HEK293 (cell line): ENCODE data around the gene WBP2NL.

ENCODE experiments used
- BCL11A ChIP-seq: fragments of 450-650 bp; formaldehyde crosslinking; IDR thresholded peaks from 2 replicates; pipeline ENCODE4 v1.5.1; 2016; ENCODE audit warnings: low read depth, missing biosample characterization, missing genetic modification characterization
- GLI4 ChIP-seq: fragments of 450-650 bp; formaldehyde crosslinking; IDR thresholded peaks from 2 replicates; pipeline ENCODE4 v1.5.1; 2016; ENCODE audit warnings: missing biosample characterization, missing genetic modification characterization
- KLF1 ChIP-seq: fragments of 450-650 bp; formaldehyde crosslinking; IDR thresholded peaks from 2 replicates; pipeline ENCODE4 v1.5.1; 2016; ENCODE audit warnings: missing biosample characterization, missing genetic modification characterization
- KLF9 ChIP-seq: fragments of 450-650 bp; formaldehyde crosslinking; IDR thresholded peaks from 2 replicates; pipeline ENCODE4 v1.5.1; 2016; ENCODE audit warnings: missing biosample characterization, missing genetic modification characterization, low read depth
- MYNN ChIP-seq: fragments of 450-650 bp; formaldehyde crosslinking; IDR thresholded peaks from 2 replicates; pipeline ENCODE4 v1.5.1; 2016; ENCODE audit warnings: missing biosample characterization, missing genetic modification characterization, borderline replicate concordance
- OVOL3 ChIP-seq: fragments of 450-650 bp; formaldehyde crosslinking; IDR thresholded peaks from 2 replicates; pipeline ENCODE4 v1.5.1; 2016; ENCODE audit warnings: missing biosample characterization, missing genetic modification characterization
- SP3 ChIP-seq: fragments of 450-650 bp; formaldehyde crosslinking; IDR thresholded peaks from 2 replicates; pipeline ENCODE4 v1.5.1; 2016; ENCODE audit warnings: missing biosample characterization, missing genetic modification characterization
- WT1 ChIP-seq: fragments of 450-650 bp; formaldehyde crosslinking; IDR thresholded peaks from 2 replicates; pipeline ENCODE4 v1.5.1; 2016; ENCODE audit warnings: missing biosample characterization, missing genetic modification characterization
- YY2 ChIP-seq: fragments of 450-650 bp; formaldehyde crosslinking; IDR thresholded peaks from 2 replicates; pipeline ENCODE4 v1.5.1; 2016; ENCODE audit warnings: missing biosample characterization, missing genetic modification characterization
- ZBTB20 ChIP-seq: fragments of 450-650 bp; formaldehyde crosslinking; IDR thresholded peaks from 2 replicates; pipeline ENCODE4 v1.5.1; 2016; ENCODE audit warnings: missing biosample characterization, missing genetic modification characterization
- ZBTB48 ChIP-seq: fragments of 450-650 bp; formaldehyde crosslinking; IDR thresholded peaks from 2 replicates; pipeline ENCODE4 v1.5.1; 2016; ENCODE audit warnings: missing biosample characterization, missing genetic modification characterization
- ZBTB7A ChIP-seq: fragments of 450-650 bp; formaldehyde crosslinking; IDR thresholded peaks from 2 replicates; pipeline ENCODE4 v1.5.1; 2016; ENCODE audit warnings: low read depth, missing biosample characterization, missing genetic modification characterization
- ZNF23 ChIP-seq: fragments of 450-650 bp; formaldehyde crosslinking; IDR thresholded peaks from 2 replicates; pipeline ENCODE4 v1.5.1; 2016; ENCODE audit warnings: missing biosample characterization, missing genetic modification characterization, borderline replicate concordance
- ZNF248 ChIP-seq: fragments of 450-650 bp; formaldehyde crosslinking; IDR thresholded peaks from 2 replicates; pipeline ENCODE4 v1.5.1; 2017; ENCODE audit warnings: missing biosample characterization, missing genetic modification characterization
- ZNF292 ChIP-seq: fragments of 450-650 bp; formaldehyde crosslinking; IDR thresholded peaks from 2 replicates; pipeline ENCODE4 v1.5.1; 2016; ENCODE audit warnings: low read depth, missing biosample characterization, missing genetic modification characterization, borderline replicate concordance
- ZNF426 ChIP-seq: fragments of 450-650 bp; formaldehyde crosslinking; IDR thresholded peaks from 2 replicates; pipeline ENCODE4 v1.5.1; 2017; ENCODE audit warnings: missing biosample characterization, missing genetic modification characterization, mild to moderate bottlenecking, inconsistent platforms, moderate library complexity
- ZNF48 ChIP-seq: fragments of 450-650 bp; formaldehyde crosslinking; IDR thresholded peaks from 2 replicates; pipeline ENCODE4 v1.5.1; 2016; ENCODE audit warnings: missing biosample characterization, missing genetic modification characterization
- ZNF596 ChIP-seq: fragments of 450-650 bp; IDR thresholded peaks from 2 replicates; pipeline ENCODE4 v1.5.0; 2018; ENCODE audit warnings: missing biosample characterization, mild to moderate bottlenecking, missing genetic modification characterization, moderate library complexity
- ZNF768 ChIP-seq: fragments of 450-650 bp; formaldehyde crosslinking; IDR thresholded peaks from 2 replicates; pipeline ENCODE4 v1.5.1; 2018; ENCODE audit warnings: missing biosample characterization, mild to moderate bottlenecking, missing genetic modification characterization
- ZNF792 ChIP-seq: fragments of 450-650 bp; formaldehyde crosslinking; IDR thresholded peaks from 2 replicates; pipeline ENCODE4 v1.5.1; 2016; ENCODE audit warnings: missing biosample characterization, missing genetic modification characterization
- ZNF830 ChIP-seq: fragments of 450-650 bp; IDR thresholded peaks from 2 replicates; pipeline ENCODE4 v1.5.0; 2018; ENCODE audit warnings: missing biosample characterization, missing genetic modification characterization, low read depth, mild to moderate bottlenecking, moderate library complexity
- TF ChIP-seq, protein P1 (sequence below): fragments of 450-650 bp; formaldehyde crosslinking; IDR thresholded peaks from 2 replicates; pipeline ENCODE4 v1.5.1; 2017; ENCODE audit warnings: missing biosample characterization, mild to moderate bottlenecking, missing genetic modification characterization, moderate library complexity
- TF ChIP-seq, protein P2 (sequence below): fragments of 450-650 bp; formaldehyde crosslinking; IDR thresholded peaks from 2 replicates; pipeline ENCODE4 v1.5.1; 2017; ENCODE audit warnings: missing biosample characterization, missing genetic modification characterization
- TF ChIP-seq, protein P3 (sequence below): fragments of 450-650 bp; formaldehyde crosslinking; IDR thresholded peaks from 2 replicates; pipeline ENCODE4 v1.5.1; 2016; ENCODE audit warnings: missing biosample characterization, missing genetic modification characterization
- TF ChIP-seq, protein P4 (sequence below): fragments of 450-650 bp; formaldehyde crosslinking; IDR thresholded peaks from 2 replicates; pipeline ENCODE4; 2016; ENCODE audit warnings: missing biosample characterization, missing genetic modification characterization
- TF ChIP-seq, protein P5 (sequence below): fragments of 450-650 bp; formaldehyde crosslinking; IDR thresholded peaks from 2 replicates; pipeline ENCODE4 v1.5.1; 2016; ENCODE audit warnings: missing biosample characterization, missing genetic modification characterization
- TF ChIP-seq, protein P6 (sequence below): fragments of 450-650 bp; formaldehyde crosslinking; IDR thresholded peaks from 2 replicates; pipeline ENCODE4 v1.5.1; 2017; ENCODE audit warnings: missing biosample characterization, missing genetic modification characterization

Gene WBP2NL

DNA sequence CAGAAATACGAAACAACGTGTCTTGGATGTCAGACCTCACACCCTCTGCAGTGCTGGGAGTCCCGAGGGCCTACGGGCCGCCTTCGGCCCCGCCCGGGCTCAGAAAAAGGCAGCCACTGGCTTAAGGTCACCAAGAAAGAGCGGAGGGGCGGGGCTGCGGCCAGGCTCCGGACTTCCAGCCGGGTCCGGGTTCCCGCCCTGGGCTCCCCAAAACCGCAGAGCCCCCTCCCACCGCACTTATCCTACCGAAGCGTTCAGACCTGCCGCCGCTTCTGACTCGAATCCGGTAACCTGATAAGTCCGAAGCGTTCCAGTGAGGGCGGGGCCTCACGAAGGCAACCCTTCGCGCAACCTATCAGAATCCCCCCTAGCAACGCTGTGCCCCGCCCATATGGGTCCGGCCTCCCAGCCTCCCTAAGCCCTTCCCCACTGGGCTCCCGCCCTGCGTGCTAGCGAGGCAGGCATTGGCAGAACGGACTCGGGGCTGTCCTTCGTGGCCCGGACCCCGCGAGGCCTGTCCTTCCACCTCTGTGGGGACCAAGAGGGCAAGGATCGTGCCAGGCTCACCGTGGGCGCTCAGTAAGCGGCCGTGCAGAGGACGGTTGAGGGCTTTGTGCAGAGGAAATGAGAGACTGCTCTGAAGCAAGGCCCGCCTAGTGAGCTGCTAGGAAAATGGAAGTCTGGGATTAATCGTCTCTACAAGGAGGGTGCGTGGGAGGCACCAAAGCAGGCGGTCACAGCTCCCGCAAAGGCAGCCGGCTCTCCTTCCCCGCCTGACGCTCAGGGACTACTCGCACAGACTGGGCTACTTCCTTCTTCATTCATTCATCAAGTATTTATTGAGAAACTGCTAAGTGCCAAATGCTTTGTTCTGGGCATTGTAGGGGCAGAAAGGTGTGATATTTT lies 72.2 kb downstream of the WBP2NL start, which contains the start of gene NAGA (continued):
- TF ChIP-seq, protein P1, sequence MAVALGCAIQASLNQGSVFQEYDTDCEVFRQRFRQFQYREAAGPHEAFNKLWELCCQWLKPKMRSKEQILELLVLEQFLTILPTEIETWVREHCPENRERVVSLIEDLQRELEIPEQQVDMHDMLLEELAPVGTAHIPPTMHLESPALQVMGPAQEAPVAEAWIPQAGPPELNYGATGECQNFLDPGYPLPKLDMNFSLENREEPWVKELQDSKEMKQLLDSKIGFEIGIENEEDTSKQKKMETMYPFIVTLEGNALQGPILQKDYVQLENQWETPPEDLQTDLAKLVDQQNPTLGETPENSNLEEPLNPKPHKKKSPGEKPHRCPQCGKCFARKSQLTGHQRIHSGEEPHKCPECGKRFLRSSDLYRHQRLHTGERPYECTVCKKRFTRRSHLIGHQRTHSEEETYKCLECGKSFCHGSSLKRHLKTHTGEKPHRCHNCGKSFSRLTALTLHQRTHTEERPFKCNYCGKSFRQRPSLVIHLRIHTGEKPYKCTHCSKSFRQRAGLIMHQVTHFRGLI (tag by site-specific recombination), result no peak
- no peak for TF ChIP-seq MYNN (tag by site-specific recombination)
- TF ChIP-seq ZNF426 (tag by site-specific recombination), result no peak
- peak; percentile 45 for TF ChIP-seq KLF9 (tag by site-specific recombination)
- no peak for TF ChIP-seq ZNF248 (tag by site-specific recombination)
- TF ChIP-seq ZNF596 (tag by site-specific recombination), result no peak
- peak; percentile 16; the same call in 1 of the 2 replicates for TF ChIP-seq ZBTB48 (tag by site-specific recombination)
- TF ChIP-seq, protein P2, sequence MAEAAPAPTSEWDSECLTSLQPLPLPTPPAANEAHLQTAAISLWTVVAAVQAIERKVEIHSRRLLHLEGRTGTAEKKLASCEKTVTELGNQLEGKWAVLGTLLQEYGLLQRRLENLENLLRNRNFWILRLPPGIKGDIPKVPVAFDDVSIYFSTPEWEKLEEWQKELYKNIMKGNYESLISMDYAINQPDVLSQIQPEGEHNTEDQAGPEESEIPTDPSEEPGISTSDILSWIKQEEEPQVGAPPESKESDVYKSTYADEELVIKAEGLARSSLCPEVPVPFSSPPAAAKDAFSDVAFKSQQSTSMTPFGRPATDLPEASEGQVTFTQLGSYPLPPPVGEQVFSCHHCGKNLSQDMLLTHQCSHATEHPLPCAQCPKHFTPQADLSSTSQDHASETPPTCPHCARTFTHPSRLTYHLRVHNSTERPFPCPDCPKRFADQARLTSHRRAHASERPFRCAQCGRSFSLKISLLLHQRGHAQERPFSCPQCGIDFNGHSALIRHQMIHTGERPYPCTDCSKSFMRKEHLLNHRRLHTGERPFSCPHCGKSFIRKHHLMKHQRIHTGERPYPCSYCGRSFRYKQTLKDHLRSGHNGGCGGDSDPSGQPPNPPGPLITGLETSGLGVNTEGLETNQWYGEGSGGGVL (tag by site-specific recombination), result no peak
- no peak for TF ChIP-seq OVOL3 (tag by site-specific recombination)
- peak; percentile 28; the same call in 1 of the 2 replicates for TF ChIP-seq KLF1 (tag by site-specific recombination)
- TF ChIP-seq, protein P3, sequence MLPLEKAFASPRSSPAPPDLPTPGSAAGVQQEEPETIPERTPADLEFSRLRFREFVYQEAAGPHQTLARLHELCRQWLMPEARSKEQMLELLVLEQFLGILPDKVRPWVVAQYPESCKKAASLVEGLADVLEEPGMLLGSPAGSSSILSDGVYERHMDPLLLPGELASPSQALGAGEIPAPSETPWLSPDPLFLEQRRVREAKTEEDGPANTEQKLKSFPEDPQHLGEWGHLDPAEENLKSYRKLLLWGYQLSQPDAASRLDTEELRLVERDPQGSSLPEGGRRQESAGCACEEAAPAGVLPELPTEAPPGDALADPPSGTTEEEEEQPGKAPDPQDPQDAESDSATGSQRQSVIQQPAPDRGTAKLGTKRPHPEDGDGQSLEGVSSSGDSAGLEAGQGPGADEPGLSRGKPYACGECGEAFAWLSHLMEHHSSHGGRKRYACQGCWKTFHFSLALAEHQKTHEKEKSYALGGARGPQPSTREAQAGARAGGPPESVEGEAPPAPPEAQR (tag by site-specific recombination), result no peak
- TF ChIP-seq, protein P4, sequence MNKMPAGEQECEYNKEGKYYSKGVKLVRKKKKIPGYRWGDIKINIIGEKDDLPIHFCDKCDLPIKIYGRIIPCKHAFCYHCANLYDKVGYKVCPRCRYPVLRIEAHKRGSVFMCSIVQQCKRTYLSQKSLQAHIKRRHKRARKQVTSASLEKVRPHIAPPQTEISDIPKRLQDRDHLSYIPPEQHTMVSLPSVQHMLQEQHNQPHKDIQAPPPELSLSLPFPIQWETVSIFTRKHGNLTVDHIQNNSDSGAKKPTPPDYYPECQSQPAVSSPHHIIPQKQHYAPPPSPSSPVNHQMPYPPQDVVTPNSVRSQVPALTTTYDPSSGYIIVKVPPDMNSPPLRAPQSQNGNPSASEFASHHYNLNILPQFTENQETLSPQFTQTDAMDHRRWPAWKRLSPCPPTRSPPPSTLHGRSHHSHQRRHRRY (tag by site-specific recombination), result no peak
- peak; percentile 37; the same call in 1 of the 2 replicates for TF ChIP-seq YY2
- peak; percentile 53; the same call in 1 of the 2 replicates for TF ChIP-seq BCL11A (tag by site-specific recombination)
- TF ChIP-seq ZNF48, result no peak
- no peak for TF ChIP-seq ZNF830 (tag by site-specific recombination)
- TF ChIP-seq ZNF768, result no peak
- TF ChIP-seq ZNF792, result no peak
- TF ChIP-seq, protein P5, sequence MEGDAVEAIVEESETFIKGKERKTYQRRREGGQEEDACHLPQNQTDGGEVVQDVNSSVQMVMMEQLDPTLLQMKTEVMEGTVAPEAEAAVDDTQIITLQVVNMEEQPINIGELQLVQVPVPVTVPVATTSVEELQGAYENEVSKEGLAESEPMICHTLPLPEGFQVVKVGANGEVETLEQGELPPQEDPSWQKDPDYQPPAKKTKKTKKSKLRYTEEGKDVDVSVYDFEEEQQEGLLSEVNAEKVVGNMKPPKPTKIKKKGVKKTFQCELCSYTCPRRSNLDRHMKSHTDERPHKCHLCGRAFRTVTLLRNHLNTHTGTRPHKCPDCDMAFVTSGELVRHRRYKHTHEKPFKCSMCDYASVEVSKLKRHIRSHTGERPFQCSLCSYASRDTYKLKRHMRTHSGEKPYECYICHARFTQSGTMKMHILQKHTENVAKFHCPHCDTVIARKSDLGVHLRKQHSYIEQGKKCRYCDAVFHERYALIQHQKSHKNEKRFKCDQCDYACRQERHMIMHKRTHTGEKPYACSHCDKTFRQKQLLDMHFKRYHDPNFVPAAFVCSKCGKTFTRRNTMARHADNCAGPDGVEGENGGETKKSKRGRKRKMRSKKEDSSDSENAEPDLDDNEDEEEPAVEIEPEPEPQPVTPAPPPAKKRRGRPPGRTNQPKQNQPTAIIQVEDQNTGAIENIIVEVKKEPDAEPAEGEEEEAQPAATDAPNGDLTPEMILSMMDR (tag by site-specific recombination), result no peak
- TF ChIP-seq, protein P6, sequence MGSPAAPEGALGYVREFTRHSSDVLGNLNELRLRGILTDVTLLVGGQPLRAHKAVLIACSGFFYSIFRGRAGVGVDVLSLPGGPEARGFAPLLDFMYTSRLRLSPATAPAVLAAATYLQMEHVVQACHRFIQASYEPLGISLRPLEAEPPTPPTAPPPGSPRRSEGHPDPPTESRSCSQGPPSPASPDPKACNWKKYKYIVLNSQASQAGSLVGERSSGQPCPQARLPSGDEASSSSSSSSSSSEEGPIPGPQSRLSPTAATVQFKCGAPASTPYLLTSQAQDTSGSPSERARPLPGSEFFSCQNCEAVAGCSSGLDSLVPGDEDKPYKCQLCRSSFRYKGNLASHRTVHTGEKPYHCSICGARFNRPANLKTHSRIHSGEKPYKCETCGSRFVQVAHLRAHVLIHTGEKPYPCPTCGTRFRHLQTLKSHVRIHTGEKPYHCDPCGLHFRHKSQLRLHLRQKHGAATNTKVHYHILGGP (tag by site-specific recombination), result no peak
- peak; percentile 71 for TF ChIP-seq WT1 (tag by site-specific recombination)
- peak; percentile 20; the same call in 1 of the 2 replicates for TF ChIP-seq ZBTB7A
- no peak for TF ChIP-seq ZNF23
- TF ChIP-seq ZBTB20, result no peak
- TF ChIP-seq SP3 (tag by site-specific recombination), result peak; percentile 92
- TF ChIP-seq ZNF292 (tag by site-specific recombination), result no peak
- TF ChIP-seq GLI4 (tag by site-specific recombination), result 0 out of 2 replicates have a peak, but pooled peaks have one; percentile 37
